Esophagus squamous epithelium (tissue), 5 donors: Measurements from ENCODE around the gene MRGPRD. TPM values are rescaled to one million over a fixed set of nuclear protein-coding genes. Genes with fewer than 3 reads are reported as not detected.

Source experiments
- DNase-seq: peaks from one replicate; lab custom pipeline; 2025; lab: John Stamatoyannopoulos, UW
- H3K27ac ChIP-seq, 4 donors: fragments of 200-600 bp; sonication (generic); one replicate each; pipeline ENCODE4 v1.5.1; 2016 to 2019; ENCODE audit warnings: mild to moderate bottlenecking in 1 of 4
- H3K27me3 ChIP-seq, 4 donors: fragments of 200-600 bp; sonication (generic); 1 replicate in 3 of 4; 2 replicates in 1 of 4; pipeline versions ENCODE4 v1.5.1 to v1.6.0; 2017 to 2021; ENCODE audit warnings: antibody characterized with exemption in 1 of 4
- H3K36me3 ChIP-seq, 3 donors: fragments of 200-600 bp; sonication (generic); one replicate each; pipeline ENCODE4 v1.5.1; 2016 to 2019
- H3K4me1 ChIP-seq, 3 donors: fragments of 200-600 bp; sonication (generic); one replicate each; pipeline ENCODE4 v1.5.1; 2017 to 2019
- H3K4me3 ChIP-seq, 4 donors: fragments of 200-600 bp; sonication (generic); 1 replicate in 3 of 4; 2 replicates in 1 of 4; pipeline ENCODE4 v1.5.1; 2016 to 2019; ENCODE audit warnings: mild to moderate bottlenecking in 2 of 4, moderate library complexity in 1 of 4
- H3K9me3 ChIP-seq, 3 donors: fragments of 200-600 bp; sonication (generic); one replicate each; pipeline ENCODE4 v1.5.1; 2016 to 2019
- CTCF ChIP-seq, 6 experiments: fragments of 450-650 bp in 4 of 6; fragments of 200-600 bp in 2 of 6; sonication (generic) in 2 of 6; IDR thresholded peaks; one replicate each; pipeline ENCODE4 v1.5.1; 2016 to 2019; ENCODE audit warnings: antibody characterized with exemption in 6 of 6, mild to moderate bottlenecking in 4 of 6, moderate library complexity in 4 of 6
- POLR2A ChIP-seq, 4 donors: fragments of 450-650 bp; IDR thresholded peaks; one replicate each; pipeline ENCODE4 v1.6.1; 2017; ENCODE audit warnings: antibody characterized with exemption in 4 of 4, mild to moderate bottlenecking in 4 of 4, moderate library complexity in 3 of 4
- WGBS, 2 donors: methylation state at CpG; one replicate each; pipeline ENCODE4 v1.1.5; 2018; 5-methylcytosine and 5-hydroxymethylcytosine counted together
- intact Hi-C: fragments of 100-400 bp; cut with DNase I; formaldehyde crosslinking; loops from one replicate; pipeline ENCODE4 v1.15.0; 2022
- total RNA-seq, 4 donors: library from RNA; depleted of rRNA; stranded (reverse); fragments of >200 nt; gene quantifications; one replicate each; pipeline ENCODE4 v1.1.0, GENCODE V29; 2016
- donor health status: DM: yes; HTN: yes; CAD: no.

The MRGPRD gene
- total RNA-seq, 4 donors from 2014 or later = not detected

GRCh38 chr11:68948935-68949334 lies 31.9 kb downstream of the MRGPRD start:
- Histone ChIP-seq H3K4me1 (peaks cover 7 to 22% (median 12%) of the 10 kb centered on the region in 3 donors), H3K27ac (no peak overlapping the region), H3K36me3 (no peaks in the 10 kb centered on the region), H3K4me3 (no peak overlapping the region), H3K27me3 (no peaks in the 10 kb centered on the region), H3K9me3 (no peaks in the 10 kb centered on the region)
- intact Hi-C loops = no loop called here
- no peak for DNase-seq
- 93 to 94% methylated on average over 16 to 17 of the region's 17 CpGs for WGBS, 2 donors
- TF ChIP-seq POLR2A (IDR thresholded peaks at IDR 0.05) (no peak), CTCF (IDR thresholded peaks at IDR 0.05) (no peak)

GRCh38 chr11:68948496-68948895 lies 32.3 kb downstream of the MRGPRD start:
- no peak overlapping the region for H3K27ac ChIP-seq
- 55 to 87% methylated on average over 2 of the region's 2 CpGs for WGBS, 2 donors
- H3K27me3 ChIP-seq = no peaks in the 10 kb centered on the region
- TF ChIP-seq POLR2A (IDR thresholded peaks at IDR 0.05) (no peak), CTCF (IDR thresholded peaks at IDR 0.05) (no peak)
- no peaks in the 10 kb centered on the region for H3K36me3 ChIP-seq
- H3K4me3 ChIP-seq = no peak overlapping the region
- H3K4me1 ChIP-seq = peaks cover 7 to 22% (median 12%) of the 10 kb centered on the region in 3 donors
- DNase-seq = no peak
- intact Hi-C loops = no loop called here
- no peaks in the 10 kb centered on the region for H3K9me3 ChIP-seq

- DNase-seq = no peak
- no peaks in the 10 kb centered on the region for H3K36me3 ChIP-seq
- no peaks in the 10 kb centered on the region for H3K9me3 ChIP-seq
- TF ChIP-seq POLR2A (IDR thresholded peaks at IDR 0.05) = no peak
- TF ChIP-seq CTCF (IDR thresholded peaks at IDR 0.05) = no peak
- H3K27ac ChIP-seq = peak overlapping the region in 1 of 4 donors; percentile 61
- no peaks in the 10 kb centered on the region for H3K27me3 ChIP-seq
- peaks cover 7 to 22% (median 12%) of the 10 kb centered on the region in 3 donors for H3K4me1 ChIP-seq
- WGBS, 2 donors = 64 to 77% methylated on average over 6 to 11 of the region's 11 CpGs
- intact Hi-C loops = no loop called here
- H3K4me3 ChIP-seq = no peak overlapping the region
Observed at GRCh38 chr11:68947151-68947550, 33.6 kb downstream of the MRGPRD start.

GRCh38 chr11:68946416-68947090 lies 34.2 kb downstream of the MRGPRD start:
- 24 to 28% methylated on average over 17 of the region's 18 CpGs for WGBS, 2 donors
- Histone ChIP-seq H3K4me3 (no peak overlapping the region), H3K27ac (peak overlapping the region in 3 of 4 donors; percentile 36 to 82 (median 47)), H3K36me3 (no peaks in the 10 kb centered on the region), H3K4me1 (peaks cover 7 to 22% (median 12%) of the 10 kb centered on the region in 3 donors), H3K9me3 (no peaks in the 10 kb centered on the region), H3K27me3 (no peaks in the 10 kb centered on the region)
- intact Hi-C loops = no loop called here
- no peak for DNase-seq
- TF ChIP-seq POLR2A (IDR thresholded peaks at IDR 0.05) (no peak), CTCF (IDR thresholded peaks at IDR 0.05) (no peak)

- intact Hi-C loops = no loop called here
- Histone ChIP-seq H3K4me3 (no peak overlapping the region), H3K27me3 (no peaks in the 10 kb centered on the region), H3K27ac (peak overlapping the region; percentile 58 to 85 (median 78)), H3K36me3 (peaks cover 0 to 31% (median 11%) of the 10 kb centered on the region in 3 donors), H3K4me1 (peaks cover 7 to 17% (median 12%) of the 10 kb centered on the region in 3 donors), H3K9me3 (no peaks in the 10 kb centered on the region)
- WGBS, 2 donors = 0 to 33% methylated on average over 1 of the region's 9 CpGs
- no peak for TF ChIP-seq CTCF (IDR thresholded peaks at IDR 0.05)
- no peak for TF ChIP-seq POLR2A (IDR thresholded peaks at IDR 0.05)
- DNase-seq = no peak
Observed at GRCh38 chr11:68942751-68943271, 38.0 kb downstream of the MRGPRD start.
